T-cell (primary cell): ENCODE data around the gene TRMT61A. TPM values are rescaled to one million over a fixed set of nuclear protein-coding genes. Genes with fewer than 3 reads are reported as not detected.
A peak's percentile ranks its signal among the peaks of the same experiment; 100 is the strongest.

Experiments
- ATAC-seq, 4 experiments: fragments of 200-7000 bp in 3 of 4; fragments of 150-1000 bp in 1 of 4; cut with Tn5 transposase; replicated peaks in 1 of 4; 1 replicate in 3 of 4; 2 replicates in 1 of 4; pipeline ENCODE4 v1.10.0; 2021; ENCODE audit warnings: moderate library complexity in 3 of 4, mild to moderate bottlenecking in 2 of 4, moderate number of reproducible peaks in 1 of 4
- CTCF ChIA-PET, 2 donors: fragments of 300-600 bp; sonication (Branson Sonifier 250); formaldehyde crosslinking; loops; one replicate each; lab custom pipeline; 2022; ENCODE audit warnings: antibody characterized with exemption in 2 of 2; lab: Charles Lee
- POLR2A ChIA-PET, 2 donors: fragments of 300-600 bp; sonication (Branson Sonifier 250); formaldehyde crosslinking; loops; one replicate each; lab custom pipeline; 2022; ENCODE audit warnings: antibody characterized with exemption in 2 of 2; lab: Charles Lee
- DNase-seq, 35 experiments: peaks; one replicate each; pipeline versions ENCODE4 v3.0.0 to v3.0.0-alpha.2; 2013 to 2023
- H3K27ac ChIP-seq: one replicate; pipeline ENCODE4 v1.5.1; 2013; ENCODE audit warnings: low read length
- H3K27me3 ChIP-seq, 2 experiments: replicated peaks in 1 of 2; 1 replicate in 1 of 2; 2 replicates in 1 of 2; pipeline versions ENCODE4 v1.6.1 to v1.7.0; 2013; ENCODE audit warnings: low read length in 1 of 2, mixed read lengths in 1 of 2; ENCODE audit not compliant: control insufficient read depth in 2 of 2, insufficient read depth in 2 of 2; ENCODE audit errors: extremely low read depth in 1 of 2
- H3K36me3 ChIP-seq, 2 donors: 1 replicate in 1 of 2; 2 replicates in 1 of 2; pipeline versions ENCODE4 v1.6.1 to v1.7.0; 2013; ENCODE audit warnings: low read length in 1 of 2; ENCODE audit not compliant: control insufficient read depth in 2 of 2, insufficient read depth in 1 of 2; ENCODE audit errors: extremely low read depth in 1 of 2
- H3K4me1 ChIP-seq, 2 experiments: 1 replicate in 1 of 2; 2 replicates in 1 of 2; pipeline versions ENCODE4 v1.6.1 to v1.7.0; 2013; ENCODE audit warnings: low read length in 2 of 2, mixed read lengths in 1 of 2; ENCODE audit not compliant: insufficient read depth in 2 of 2, control insufficient read depth in 1 of 2; ENCODE audit errors: extremely low read depth in 1 of 2
- H3K4me3 ChIP-seq, 2 donors: 1 replicate in 1 of 2; 2 replicates in 1 of 2; pipeline versions ENCODE4 v1.5.1 to v1.7.0; 2013; ENCODE audit warnings: mild to moderate bottlenecking in 2 of 2, low read length in 1 of 2, moderate library complexity in 1 of 2; ENCODE audit not compliant: control insufficient read depth in 1 of 2; ENCODE audit errors: extremely low read depth in 1 of 2
- H3K9me3 ChIP-seq: 2 replicates; pipeline ENCODE4 v1.7.0; 2013
- H3K27ac Mint-ChIP-seq, 2 donors: one replicate each; pipeline ENCODE4 v1.8.0; 2020 to 2021; ENCODE audit warnings: mild to moderate bottlenecking in 2 of 2, mixed read lengths in 2 of 2
- H3K27me3 Mint-ChIP-seq, 2 donors: one replicate each; pipeline ENCODE4 v1.8.0; 2021 to 2022; ENCODE audit warnings: mixed read lengths in 2 of 2
- H3K36me3 Mint-ChIP-seq: one replicate; pipeline ENCODE4 v1.8.0; 2021; ENCODE audit warnings: mixed read lengths
- H3K4me1 Mint-ChIP-seq, 3 donors: one replicate each; pipeline ENCODE4 v1.8.0; 2020 to 2022; ENCODE audit warnings: mixed read lengths in 3 of 3, mild to moderate bottlenecking in 1 of 3
- H3K4me3 Mint-ChIP-seq, 3 donors: one replicate each; pipeline ENCODE4 v1.8.0; 2020 to 2022; ENCODE audit warnings: mild to moderate bottlenecking in 3 of 3, mixed read lengths in 3 of 3, moderate library complexity in 3 of 3
- H3K9me3 Mint-ChIP-seq, 3 donors: one replicate each; pipeline ENCODE4 v1.8.0; 2020 to 2022; ENCODE audit warnings: mixed read lengths in 3 of 3
- WGBS: methylation state at CpG from one replicate; pipeline ENCODE4 v1.1.5; 2013; ENCODE audit warnings: missing lambda C conversion rate; ENCODE audit not compliant: insufficient coverage; 5-methylcytosine and 5-hydroxymethylcytosine counted together
- total RNA-seq, 35 experiments: library from RNA in 6 of 35; stranded (reverse) in 6 of 35; fragments of 120-200 nt in 1 of 35; gene quantifications; one replicate each; pipeline versions ENCODE4 v1.2.1 to v1.2.4 and lab custom pipeline; 2013 to 2026

The TRMT61A gene
- 10 to 100 TPM; 10.0 to 20.3 (median 17.6) TPM for total RNA-seq
- total RNA-seq (2013), result 5.9 TPM
- total RNA-seq (lab: John Stamatoyannopoulos, UW), result 16.1 to 180 (median 29.4) reads per million in 29 experiments

GRCh38 chr14:103528587-103529382 is at the start of gene TRMT61A:
Gene TRMT61A, plus strand, starts transcription at chr14:103529196. Its CDS starts 783 bp downstream, at chr14:103529979.
- no peaks in the 10 kb centered on the region for H3K36me3 Mint-ChIP-seq
- WGBS, result 5% methylated on average over 45 of the region's 70 CpGs
- peaks cover under 1 to 8% of the 10 kb centered on the region in 2 experiments for H3K27me3 ChIP-seq
- H3K9me3 ChIP-seq, result no peaks in the 10 kb centered on the region
- H3K27ac ChIP-seq, result peak within 1 kb of the TSS; percentile 79
- peaks cover under 1 to 2% of the 10 kb centered on the region in 2 donors for H3K27me3 Mint-ChIP-seq
- ATAC-seq, result peak; percentile 82 to 92 (median 84)
- POLR2A ChIA-PET, result interaction anchor here in 1 of 2 donors (0.7 kb wide), 1 partner anchor 28 kb away, joined by 3 read pairs; no protein-coding TSS in a partner anchor
- peak within 1 kb of the TSS; percentile 80 to 93 for H3K4me3 ChIP-seq
- CTCF ChIA-PET, result interaction anchor here in 1 of 2 donors (0.5 to 1.2 kb wide), 2 partner anchors 12 to 25 kb away, joined by 3 read pairs; no protein-coding TSS in a partner anchor
- peak within 1 kb of the TSS; percentile 90 to 92 for H3K27ac Mint-ChIP-seq
- DNase-seq, result peak; percentile 53 to 89 (median 69)
- H3K36me3 ChIP-seq, result peaks cover 0 to 7% of the 10 kb centered on the region in 2 donors
- peak within 1 kb of the TSS; percentile 89 to 93 (median 90) for H3K4me3 Mint-ChIP-seq
- H3K4me1 Mint-ChIP-seq, result peaks cover 35 to 51% (median 48%) of the 10 kb centered on the region in 3 donors
- H3K4me1 ChIP-seq, result peaks cover 13 to 44% of the 10 kb centered on the region in 2 experiments
- no peaks in the 10 kb centered on the region for H3K9me3 Mint-ChIP-seq

DNA sequence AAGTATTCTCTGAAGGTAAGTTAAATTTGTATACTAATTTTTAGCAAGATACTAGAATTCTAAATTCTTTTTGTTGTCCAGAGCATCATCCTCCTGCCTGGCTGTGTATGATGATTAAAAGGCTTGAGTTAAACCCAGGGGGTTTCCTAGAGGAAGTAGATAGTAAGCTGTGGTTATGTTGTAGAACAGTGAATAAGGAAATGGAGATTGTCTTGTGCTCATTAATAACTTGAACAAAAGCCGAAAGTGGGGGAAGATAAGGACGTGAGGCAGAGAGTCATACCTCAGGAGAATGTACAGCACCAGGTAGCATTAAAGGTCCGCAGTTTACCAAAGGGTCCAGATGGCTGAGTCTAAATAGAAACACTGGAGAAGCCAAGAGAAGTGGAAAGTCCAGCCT is 48.4 kb upstream of the TRMT61A start:
- peaks cover 41% of the 10 kb centered on the region for H3K36me3 Mint-ChIP-seq
- H3K27me3 ChIP-seq, result no peaks in the 10 kb centered on the region
- H3K27ac ChIP-seq, result no peak overlapping the region
- H3K9me3 ChIP-seq, result no peaks in the 10 kb centered on the region
- ATAC-seq (peak in 2 of 4 experiments; percentile 38 to 88), DNase-seq (peak in 1 of 35 experiments; percentile 41)
- no peak overlapping the region for H3K4me3 Mint-ChIP-seq
- H3K27me3 Mint-ChIP-seq, result no peaks in the 10 kb centered on the region
- peaks cover 16 to 17% (median 17%) of the 10 kb centered on the region in 3 donors for H3K4me1 Mint-ChIP-seq
- H3K9me3 Mint-ChIP-seq, result no peaks in the 10 kb centered on the region
- peaks cover 11 to 53% of the 10 kb centered on the region in 2 donors for H3K36me3 ChIP-seq
- CTCF ChIA-PET, result no interaction called here
- H3K4me1 ChIP-seq, result peaks cover 5 to 8% of the 10 kb centered on the region in 2 experiments
- WGBS, result 36% methylated on average over 3 of the region's 3 CpGs
- H3K27ac Mint-ChIP-seq, result peak overlapping the region in 1 of 2 donors; percentile 1
- no peak overlapping the region for H3K4me3 ChIP-seq
- POLR2A ChIA-PET, result interaction anchor here in 1 of 2 donors (0.5 kb wide), 1 partner anchor 21 kb away, joined by 5 read pairs; no protein-coding TSS in a partner anchor

- no peak overlapping the region for H3K4me3 Mint-ChIP-seq
- Histone ChIP-seq H3K9me3 (no peaks in the 10 kb centered on the region), H3K4me1 (peaks cover 5 to 8% of the 10 kb centered on the region in 2 experiments), H3K4me3 (no peak overlapping the region), H3K27me3 (no peaks in the 10 kb centered on the region), H3K36me3 (peaks cover 3 to 42% of the 10 kb centered on the region in 2 donors), H3K27ac (no peak overlapping the region)
- no peak overlapping the region for H3K27ac Mint-ChIP-seq
- WGBS, result 79% methylated on average over 3 of the region's 5 CpGs
- no peaks in the 10 kb centered on the region for H3K27me3 Mint-ChIP-seq
- H3K36me3 Mint-ChIP-seq, result peaks cover 31% of the 10 kb centered on the region
- DNase-seq (no peak), ATAC-seq (no peak)
- H3K9me3 Mint-ChIP-seq, result no peaks in the 10 kb centered on the region
- H3K4me1 Mint-ChIP-seq, result peaks cover 16 to 17% (median 17%) of the 10 kb centered on the region in 3 donors
- ChIA-PET CTCF (interaction anchor here in 1 of 2 donors (0.5 kb wide), 1 partner anchor 25 kb away, joined by 3 read pairs; no protein-coding TSS in a partner anchor), POLR2A (interaction anchor here in 1 of 2 donors (0.5 kb wide), 1 partner anchor 19 kb away, joined by 6 read pairs; no protein-coding TSS in a partner anchor)
These were observed 45.4 kb upstream of the TRMT61A start for GRCh38 chr14:103483600-103483999.

- peaks cover 0 to 5% of the 10 kb centered on the region in 2 experiments for H3K4me1 ChIP-seq
- no peaks in the 10 kb centered on the region for H3K27me3 ChIP-seq
- Mint-ChIP-seq H3K27me3 (no peaks in the 10 kb centered on the region), H3K4me1 (peaks cover 7 to 8% (median 7%) of the 10 kb centered on the region in 3 donors), H3K4me3 (no peak overlapping the region), H3K9me3 (no peaks in the 10 kb centered on the region), H3K36me3 (peaks cover 38% of the 10 kb centered on the region), H3K27ac (no peak overlapping the region)
- DNase-seq, result no peak
- no peak overlapping the region for H3K4me3 ChIP-seq
- H3K36me3 ChIP-seq, result peaks cover 3 to 45% of the 10 kb centered on the region in 2 donors
- CTCF ChIA-PET, result no interaction called here
- H3K9me3 ChIP-seq, result no peaks in the 10 kb centered on the region
- POLR2A ChIA-PET, result no interaction called here
- H3K27ac ChIP-seq, result no peak overlapping the region
- no peak for ATAC-seq
- WGBS, result no CpG with 5 or more reads among the region's 2 CpGs
These were observed 43.5 kb upstream of the TRMT61A start for GRCh38 chr14:103485504-103485903.

GRCh38 chr14:103488071-103488470 is 40.9 kb upstream of the TRMT61A start:
- POLR2A ChIA-PET, result no interaction called here
- Mint-ChIP-seq H3K4me3 (no peak overlapping the region), H3K27ac (no peak overlapping the region), H3K36me3 (peaks cover 35% of the 10 kb centered on the region), H3K4me1 (no peaks in the 10 kb centered on the region), H3K9me3 (no peaks in the 10 kb centered on the region), H3K27me3 (no peaks in the 10 kb centered on the region)
- H3K27me3 ChIP-seq, result no peaks in the 10 kb centered on the region
- DNase-seq, result no peak
- H3K27ac ChIP-seq, result no peak overlapping the region
- no peak for ATAC-seq
- no peaks in the 10 kb centered on the region for H3K4me1 ChIP-seq
- 100% methylated on average over 3 of the region's 6 CpGs for WGBS
- no peaks in the 10 kb centered on the region for H3K9me3 ChIP-seq
- CTCF ChIA-PET, result no interaction called here
- peaks cover 3 to 57% of the 10 kb centered on the region in 2 donors for H3K36me3 ChIP-seq
- H3K4me3 ChIP-seq, result no peak overlapping the region

- no peaks in the 10 kb centered on the region for H3K27me3 Mint-ChIP-seq
- H3K4me1 Mint-ChIP-seq, result no peaks in the 10 kb centered on the region
- Histone ChIP-seq H3K9me3 (no peaks in the 10 kb centered on the region), H3K27me3 (no peaks in the 10 kb centered on the region), H3K36me3 (peaks cover 9 to 53% of the 10 kb centered on the region in 2 donors), H3K27ac (no peak overlapping the region), H3K4me3 (no peak overlapping the region), H3K4me1 (no peaks in the 10 kb centered on the region)
- ATAC-seq (no peak), DNase-seq (no peak)
- WGBS, result 100% methylated on average over 1 of the region's 2 CpGs
- H3K27ac Mint-ChIP-seq, result no peak overlapping the region
- H3K36me3 Mint-ChIP-seq, result peaks cover 30% of the 10 kb centered on the region
- POLR2A ChIA-PET, result no interaction called here
- H3K9me3 Mint-ChIP-seq, result no peaks in the 10 kb centered on the region
- CTCF ChIA-PET, result no interaction called here
- no peak overlapping the region for H3K4me3 Mint-ChIP-seq
These were observed 40.0 kb upstream of the TRMT61A start for GRCh38 chr14:103488960-103489359.
